ENCODE results near the gene BCL2A1. TPM values are rescaled to one million over a fixed set of nuclear protein-coding genes. Genes with fewer than 3 reads are reported as not detected.
"Not testable (repeated sequence)": the region's sequence is repeated elsewhere in the genome, so short reads cannot be mapped to it uniquely, and the experiment has no call there.

The BCL2A1 gene
- total and polyA plus RNA-seq, 2 donors (not counting 1 experiment from before 2014, with no cell fraction given): 33.8 to 49.2 TPM

- peaks cover 36 to 43% of the 10 kb centered on the region in 2 donors for H3K4me1 ChIP-seq (ENCODE audit: control insufficient read depth in 2 of 2, insufficient read depth in 2 of 2, low read length in 2 of 2)
- H3K4me3 Mint-ChIP-seq: peak overlapping the region; percentile 73
- H3K9me3 Mint-ChIP-seq (ENCODE audit: insufficient read depth); POLR2A ChIA-PET; H3K9ac ChIP-seq (ENCODE audit: low read length); ATAC-seq (ENCODE audit: low read depth); H4K20me1 ChIP-seq (ENCODE audit: control insufficient read depth, insufficient read depth, low read length, poor library complexity, severe bottlenecking); DNase-seq; H3K27me3 ChIP-seq (replicated peaks in 1 of 4; ENCODE audit: control extremely low read depth in 1 of 4, control insufficient read depth in 3 of 4, insufficient read depth in 4 of 4, low read length in 3 of 4); H3K36me3 ChIP-seq (replicated peaks in 1 of 2; ENCODE audit: control extremely low read depth in 1 of 2, control insufficient read depth in 1 of 2, extremely low read depth in 1 of 2, insufficient read depth in 2 of 2, low read length in 1 of 2); H2AFZ ChIP-seq (ENCODE audit: insufficient read depth, low read depth, low read length, poor library complexity, severe bottlenecking); H3K27me3 Mint-ChIP-seq: not testable (repeated sequence)
- peaks cover 71% of the 10 kb centered on the region for H3K4me1 Mint-ChIP-seq
- peak overlapping the region in 1 of 5 experiments; percentile 38 for H3K4me3 ChIP-seq (ENCODE audit: control extremely low read depth in 1 of 5, extremely low read depth in 1 of 5, insufficient read depth in 1 of 5, low read depth in 2 of 5, low read length in 4 of 5)
- H3K79me2 ChIP-seq (ENCODE audit: control insufficient read depth, insufficient read depth, low read length): peaks cover 27% of the 10 kb centered on the region
- peak overlapping the region; percentile 92 for H3K27ac Mint-ChIP-seq
- peak overlapping the region; percentile 71 to 76 for H3K27ac ChIP-seq (ENCODE audit: low read length in 2 of 2)
- peaks cover 0 to 20% (median 0%) of the 10 kb centered on the region in 3 donors for H3K9me3 ChIP-seq (ENCODE audit: control extremely low read depth in 1 of 3, control insufficient read depth in 2 of 3, insufficient read depth in 1 of 3, low read length in 2 of 3)
- 42% methylated on average over 7 of the region's 9 CpGs for WGBS (ENCODE audit: insufficient coverage)
- H3K4me2 ChIP-seq (replicated peaks; ENCODE audit: low read depth, low read length, poor library complexity, severe bottlenecking): peak overlapping the region; percentile 65
- intact Hi-C loops (cut with micrococcal nuclease): loop anchor here (2.0 to 10.0 kb wide), 2 partner anchors 32 to 1446 kb away; partner anchors contain the start of gene CHRNA5
- CTCF ChIA-PET: interaction anchor here (2.5 kb wide), 1 partner anchor 18 kb away, joined by 9 read pairs; no protein-coding TSS in a partner anchor
Measured at GRCh38 chr15:80011041-80011523, 40.1 kb upstream of the BCL2A1 start.

- Histone ChIP-seq H3K79me2 (ENCODE audit: control insufficient read depth, insufficient read depth, low read length) (peaks cover 21% of the 10 kb centered on the region), H2AFZ (ENCODE audit: insufficient read depth, low read depth, low read length, poor library complexity, severe bottlenecking) (peak overlapping the region; percentile 27), H3K27ac (ENCODE audit: low read length in 2 of 2) (peak overlapping the region; percentile 71 to 76), H3K9me3 (ENCODE audit: control extremely low read depth in 1 of 3, control insufficient read depth in 2 of 3, insufficient read depth in 1 of 3, low read length in 2 of 3) (peaks cover 0 to 16% (median 0%) of the 10 kb centered on the region in 3 donors), H3K27me3 (replicated peaks in 1 of 4; ENCODE audit: control extremely low read depth in 1 of 4, control insufficient read depth in 3 of 4, insufficient read depth in 4 of 4, low read length in 3 of 4) (no peaks in the 10 kb centered on the region), H3K9ac (ENCODE audit: low read length) (peak overlapping the region; percentile 47), H3K4me3 (ENCODE audit: control extremely low read depth in 1 of 5, extremely low read depth in 1 of 5, insufficient read depth in 1 of 5, low read depth in 2 of 5, low read length in 4 of 5) (peak overlapping the region in 2 of 5 experiments; percentile 6 to 38), H4K20me1 (ENCODE audit: control insufficient read depth, insufficient read depth, low read length, poor library complexity, severe bottlenecking) (no peaks in the 10 kb centered on the region), H3K36me3 (replicated peaks in 1 of 2; ENCODE audit: control extremely low read depth in 1 of 2, control insufficient read depth in 1 of 2, extremely low read depth in 1 of 2, insufficient read depth in 2 of 2, low read length in 1 of 2) (no peaks in the 10 kb centered on the region), H3K4me2 (replicated peaks; ENCODE audit: low read depth, low read length, poor library complexity, severe bottlenecking) (peak overlapping the region; percentile 65), H3K4me1 (ENCODE audit: control insufficient read depth in 2 of 2, insufficient read depth in 2 of 2, low read length in 2 of 2) (peaks cover 36 to 42% of the 10 kb centered on the region in 2 donors)
- DNase-seq (no peak), ATAC-seq (ENCODE audit: low read depth) (peak; percentile 59)
- intact Hi-C loops (cut with micrococcal nuclease): loop anchor here (2.0 to 10.0 kb wide), 2 partner anchors 31 to 1445 kb away; partner anchors contain the start of gene CHRNA5
- 27% methylated on average over 4 of the region's 6 CpGs for WGBS (ENCODE audit: insufficient coverage)
- TF ChIP-seq CTCF (IDR thresholded peaks at IDR 0.05) (no peak), EZH2 (IDR thresholded peaks at IDR 0.05; ENCODE audit: borderline replicate concordance, insufficient read depth, low read depth, low read length, poor library complexity, severe bottlenecking) (no peak)
- H3K27me3 Mint-ChIP-seq: no peaks in the 10 kb centered on the region
- H3K4me3 Mint-ChIP-seq: peak overlapping the region; percentile 42
- peaks cover 8% of the 10 kb centered on the region for H3K9me3 Mint-ChIP-seq (ENCODE audit: insufficient read depth)
- POLR2A ChIA-PET: interaction anchor here (0.7 to 0.9 kb wide), 3 partner anchors 32 to 105 kb away, joined by 3 to 4 read pairs (median 3); no protein-coding TSS in a partner anchor
- CTCF ChIA-PET: interaction anchor here (1.1 kb wide), 1 partner anchor 22 kb away, joined by 4 read pairs; no protein-coding TSS in a partner anchor
- peaks cover 68% of the 10 kb centered on the region for H3K4me1 Mint-ChIP-seq
- H3K27ac Mint-ChIP-seq: peak overlapping the region; percentile 83
Measured at GRCh38 chr15:80010131-80010673, 39.2 kb upstream of the BCL2A1 start.

Data from B cell (primary cell).